H1 (cell line): ENCODE results near the gene CTRL. TPM values are rescaled to one million over a fixed set of nuclear protein-coding genes. Genes with fewer than 3 reads are reported as not detected.

Experiments
- CTCF ChIA-PET: fragments of 300-600 bp; sonication (Branson Sonifier 250); formaldehyde crosslinking; loops from one replicate; lab custom pipeline; 2021; ENCODE audit not compliant: partially characterized antibody; lab: Charles Lee
- POLR2A ChIA-PET: fragments of 300-600 bp; sonication (Branson Sonifier 250); formaldehyde crosslinking; loops from one replicate; lab custom pipeline; 2021; ENCODE audit warnings: inconsistent platforms; ENCODE audit not compliant: partially characterized antibody; lab: Charles Lee
- DNase-seq, 2 experiments: peaks; one replicate each; pipeline versions ENCODE4 v3.0.0 to v3.0.0-alpha.2; 2010 to 2022; ENCODE audit warnings: low spot score in 2 of 2, low read depth in 1 of 2, mixed read lengths in 1 of 2
- FAIRE-seq: peaks from 2 replicates; lab custom pipeline; 2011; peaks lifted over from hg19 to GRCh38; lab: Jason Lieb, UNC
- H2AFZ ChIP-seq: 2 replicates; pipeline ENCODE4 v1.8.1; 2012; ENCODE audit warnings: low read length, inconsistent platforms
- H2AK5ac ChIP-seq: 2 replicates; pipeline ENCODE4 v1.6.1; 2013; ENCODE audit warnings: low read depth, low read length
- H2BK120ac ChIP-seq: replicated peaks from 2 replicates; pipeline ENCODE3; 2013; ENCODE audit warnings: low read depth, low read length, inconsistent platforms
- H2BK12ac ChIP-seq: 2 replicates; pipeline ENCODE4 v1.6.1; 2013; ENCODE audit warnings: low read depth, low read length
- H2BK15ac ChIP-seq: 2 replicates; pipeline ENCODE4 v1.6.1; 2013; ENCODE audit warnings: low read length
- H2BK20ac ChIP-seq: 2 replicates; pipeline ENCODE4 v1.6.1; 2013; ENCODE audit warnings: low read length
- H2BK5ac ChIP-seq: 2 replicates; pipeline ENCODE4 v1.6.1; 2013; ENCODE audit warnings: low read depth, low read length
- H3K14ac ChIP-seq: 2 replicates; pipeline ENCODE4 v1.6.1; 2013; ENCODE audit warnings: inconsistent platforms; ENCODE audit not compliant: insufficient read length
- H3K18ac ChIP-seq: 2 replicates; pipeline ENCODE4 v1.6.1; 2013; ENCODE audit warnings: low read length; ENCODE audit errors: extremely low read depth
- H3K23ac ChIP-seq: 2 replicates; pipeline ENCODE4 v1.6.1; 2013; ENCODE audit warnings: inconsistent platforms; ENCODE audit not compliant: insufficient read length
- H3K23me2 ChIP-seq: 2 replicates; pipeline ENCODE4 v1.6.1; 2013; ENCODE audit warnings: low read depth, low read length
- H3K27ac ChIP-seq: 2 replicates; pipeline ENCODE4 v1.6.1; 2011; ENCODE audit warnings: low read depth, low read length, inconsistent platforms
- H3K27me3 ChIP-seq, 4 experiments: replicated peaks in 1 of 4; 1 replicate in 1 of 4; 2 replicates in 3 of 4; pipeline versions ENCODE4 v1.6.1 to v1.8.1; 2011 to 2013; ENCODE audit warnings: low read length in 3 of 4, mild to moderate bottlenecking in 3 of 4, inconsistent platforms in 2 of 4, mixed read lengths in 2 of 4, moderate library complexity in 1 of 4; ENCODE audit not compliant: control insufficient read depth in 3 of 4, insufficient read depth in 3 of 4; ENCODE audit errors: extremely low read depth in 1 of 4
- H3K36me3 ChIP-seq, 4 experiments: 2 replicates each; pipeline versions ENCODE4 v1.6.1 to v1.8.1; 2011 to 2013; ENCODE audit warnings: mild to moderate bottlenecking in 4 of 4, low read length in 3 of 4, moderate library complexity in 2 of 4, control low read depth in 1 of 4, inconsistent platforms in 1 of 4; ENCODE audit not compliant: insufficient read depth in 4 of 4, control insufficient read depth in 2 of 4
- H3K4ac ChIP-seq: replicated peaks from 2 replicates; pipeline ENCODE3; 2013; ENCODE audit warnings: low read length, low read depth, mixed read lengths, inconsistent platforms; ENCODE audit not compliant: insufficient read length
- H3K4me1 ChIP-seq, 4 experiments: replicated peaks in 1 of 4; 1 replicate in 1 of 4; 2 replicates in 3 of 4; pipeline versions ENCODE4 v1.6.1 to v1.8.1; 2011 to 2013; ENCODE audit warnings: low read length in 3 of 4, inconsistent platforms in 2 of 4, mixed read lengths in 1 of 4; ENCODE audit not compliant: insufficient read depth in 4 of 4, control insufficient read depth in 3 of 4
- H3K4me2 ChIP-seq, 2 experiments: 2 replicates each; pipeline versions ENCODE4 v1.6.1 to v1.8.1; 2011 to 2013; ENCODE audit warnings: low read depth in 2 of 2, low read length in 2 of 2, control low read depth in 1 of 2, inconsistent platforms in 1 of 2, mild to moderate bottlenecking in 1 of 2; ENCODE audit not compliant: insufficient read depth in 1 of 2
- H3K4me3 ChIP-seq, 4 experiments: fragments of 200-600, 300-600 bp in 1 of 4; sonication (generic), shearing (Covaris generic), sonication (Bioruptor Twin) in 1 of 4; 2 replicates each; pipeline versions ENCODE4 v1.5.1 to v1.8.1; 2011 to 2016; ENCODE audit warnings: low read length in 4 of 4, low read depth in 3 of 4, control low read depth in 2 of 4, inconsistent platforms in 2 of 4, mild to moderate bottlenecking in 2 of 4, mixed read lengths in 1 of 4, moderate library complexity in 1 of 4; ENCODE audit not compliant: insufficient read depth in 2 of 4; ENCODE audit errors: extremely low read depth in 1 of 4
- H3K56ac ChIP-seq: replicated peaks from 2 replicates; pipeline ENCODE3; 2013; ENCODE audit warnings: low read depth, mild to moderate bottlenecking, mixed read lengths, low read length, inconsistent platforms; ENCODE audit not compliant: insufficient read length
- H3K79me1 ChIP-seq: 2 replicates; pipeline ENCODE4 v1.6.1; 2013; ENCODE audit warnings: low read depth, low read length, control low read depth
- H3K79me2 ChIP-seq, 2 experiments: 2 replicates each; pipeline versions ENCODE4 v1.6.1 to v1.8.1; 2012 to 2013; ENCODE audit warnings: low read length in 2 of 2, mild to moderate bottlenecking in 2 of 2, inconsistent platforms in 1 of 2; ENCODE audit not compliant: insufficient read depth in 2 of 2, control insufficient read depth in 1 of 2
- H3K9ac ChIP-seq, 4 experiments: replicated peaks in 1 of 4; 1 replicate in 1 of 4; 2 replicates in 3 of 4; pipeline versions ENCODE4 v1.6.1 to v1.8.1; 2011 to 2013; ENCODE audit warnings: low read depth in 3 of 4, low read length in 3 of 4, control low read depth in 2 of 4, mild to moderate bottlenecking in 2 of 4, moderate library complexity in 2 of 4, inconsistent platforms in 1 of 4; ENCODE audit errors: extremely low read depth in 1 of 4
- H3K9me3 ChIP-seq, 2 experiments: 2 replicates each; pipeline versions ENCODE4 v1.6.1 to v1.8.1; 2012 to 2013; ENCODE audit warnings: mild to moderate bottlenecking in 2 of 2, moderate library complexity in 2 of 2, control low read depth in 1 of 2, inconsistent platforms in 1 of 2, low read depth in 1 of 2, low read length in 1 of 2, mixed read lengths in 1 of 2; ENCODE audit not compliant: insufficient read depth in 2 of 2
- H4K20me1 ChIP-seq, 2 experiments: replicated peaks in 1 of 2; 2 replicates each; pipeline versions ENCODE3 to v1.8.1; 2011 to 2013; ENCODE audit warnings: inconsistent platforms in 2 of 2, low read length in 2 of 2, mild to moderate bottlenecking in 1 of 2; ENCODE audit not compliant: insufficient read depth in 2 of 2, control insufficient read depth in 1 of 2
- H4K5ac ChIP-seq: 2 replicates; pipeline ENCODE4 v1.6.1; 2013; ENCODE audit warnings: low read length, low read depth, mixed read lengths, inconsistent platforms; ENCODE audit not compliant: insufficient read length
- H4K8ac ChIP-seq: 2 replicates; pipeline ENCODE4 v1.8.0; 2013; ENCODE audit warnings: mild to moderate bottlenecking, moderate library complexity, low read length, inconsistent platforms; ENCODE audit not compliant: insufficient read depth; ENCODE audit errors: extremely low read depth
- H4K91ac ChIP-seq: replicated peaks from 2 replicates; pipeline ENCODE3; 2013; ENCODE audit warnings: low read length, mixed read lengths, inconsistent platforms; ENCODE audit not compliant: insufficient read length
- ATF2 ChIP-seq: IDR thresholded peaks from 2 replicates; pipeline ENCODE4 v1.6.1; 2012; ENCODE audit warnings: low read length, inconsistent platforms
- CHD1 ChIP-seq: IDR thresholded peaks from 2 replicates; pipeline ENCODE4 v1.6.1; 2012; ENCODE audit warnings: low read depth, low read length, improper control_type of control experiment
- E2F6 ChIP-seq: IDR thresholded peaks from 2 replicates; pipeline ENCODE4 v1.6.1; 2012; ENCODE audit warnings: inconsistent platforms
- EGR1 ChIP-seq: IDR thresholded peaks from 2 replicates; pipeline ENCODE4 v1.6.1; 2011; ENCODE audit warnings: low read depth, low read length, borderline replicate concordance
- RAD21 ChIP-seq, 2 experiments: IDR thresholded peaks in 1 of 2; conservative IDR thresholded peaks in 1 of 2; 2 replicates each; pipeline ENCODE4 v1.6.1; 2011; ENCODE audit warnings: low read depth in 2 of 2, low read length in 2 of 2, improper control_type of control experiment in 1 of 2, inconsistent platforms in 1 of 2, mild to moderate bottlenecking in 1 of 2, moderate library complexity in 1 of 2
- SP1 ChIP-seq: IDR thresholded peaks from 2 replicates; pipeline ENCODE4 v1.6.1; 2011; ENCODE audit warnings: low read depth, low read length
- WGBS, 2 experiments: shearing (Covaris generic) in 1 of 2; methylation state at CpG; one replicate each; pipeline versions ENCODE4 v1.1.6 to v1.1.7; 2013 to 2015; ENCODE audit warnings: low lambda C conversion rate in 2 of 2, mixed read lengths in 2 of 2, inconsistent platforms in 1 of 2, low coverage in 1 of 2, missing lambda C conversion rate in 1 of 2; ENCODE audit not compliant: insufficient replicate concordance in 2 of 2, insufficient coverage in 1 of 2, insufficient read length in 1 of 2; ENCODE audit errors: extremely low coverage in 1 of 2, missing lambda C conversion rate in 1 of 2; 5-methylcytosine and 5-hydroxymethylcytosine counted together
- polyA plus RNA-seq, 7 experiments: library from polyadenylated mRNA; depleted of rRNA in 3 of 7; stranded (reverse) in 5 of 7; unstranded in 2 of 7; fragments of >200 nt in 5 of 7; fragments of 200-250 nt in 2 of 7; gene quantifications; 1 replicate in 5 of 7; 2 replicates in 1 of 7; 4 replicates in 1 of 7; pipeline versions ENCODE4 v1.2.1 to v1.2.3, GENCODE V29; 2011 to 2013; ENCODE audit warnings: missing spikeins in 2 of 7, mixed read lengths in 2 of 7
- total RNA-seq: library from RNA; stranded (reverse); fragmentation: NEBNext Ultra II Directional; extraction: Animal tissue kit (Norgen Biotek cat#: 25700); gene quantifications from 2 replicates; pipeline ENCODE4 v1.2.1, GENCODE V29; 2021

The CTRL gene
- total and polyA plus RNA-seq, 2 of the 8 experiments (the other 6 are each of a cell fraction or from before 2014, with no cell fraction given): 1.7 to 4.2 TPM

- no peak overlapping the region for H2BK12ac ChIP-seq
- no peak overlapping the region for H4K91ac ChIP-seq
- H3K79me1 ChIP-seq: peaks cover 20% of the 10 kb centered on the region; the same call in 1 of the 2 replicates
- no peaks in the 10 kb centered on the region for H3K27me3 ChIP-seq
- H3K4me2 ChIP-seq: peak overlapping the region in 1 of 2 experiments; percentile 11; a peak in 1 of 4 replicates
- H3K23me2 ChIP-seq: peaks cover 7% of the 10 kb centered on the region; the same call in 1 of the 2 replicates
- no peak overlapping the region for H3K4ac ChIP-seq
- H4K5ac ChIP-seq: no peak overlapping the region
- H3K27ac ChIP-seq: no peak overlapping the region
- peaks cover 6 to 25% (median 18%) of the 10 kb centered on the region in 4 experiments for H3K4me1 ChIP-seq
- H3K56ac ChIP-seq: no peak overlapping the region
- H3K36me3 ChIP-seq: peaks cover 4 to 19% (median 17%) of the 10 kb centered on the region in 4 experiments; a peak in 6 of 8 replicates
- no peak overlapping the region; the same call in 1 of the 2 replicates for H2BK15ac ChIP-seq
- FAIRE-seq: no peak
- peaks cover 0 to 4% of the 10 kb centered on the region in 2 experiments; a peak in 2 of 4 replicates for H3K79me2 ChIP-seq
- H2AFZ ChIP-seq: no peak overlapping the region
- H4K20me1 ChIP-seq: peaks cover 2 to 25% of the 10 kb centered on the region in 2 experiments
- H3K23ac ChIP-seq: no peak overlapping the region
- no peak overlapping the region for H2BK20ac ChIP-seq
- H4K8ac ChIP-seq: peak overlapping the region; percentile 36; the same call in 1 of the 2 replicates
- H3K14ac ChIP-seq: no peak overlapping the region
- WGBS, 2 experiments: 72% methylated on average over 26 of the region's 32 CpGs; no CpG with 5 or more reads in 1 of the 2 experiments
- no peaks in the 10 kb centered on the region for H3K9me3 ChIP-seq
- ChIA-PET POLR2A (interaction anchor here (0.6 to 3.9 kb wide), 12 partner anchors 8 to 416 kb away, joined by 3 to 26 read pairs (median 3); partner anchors contain the start of genes DDX28, DUS2, EDC4 and PSMB10), CTCF (interaction anchor here (0.7 to 10.9 kb wide), 11 partner anchors 15 to 301 kb away, joined by 3 to 90 read pairs (median 4); partner anchors contain the start of genes LCAT, NRN1L and SLC7A6)
- no peak overlapping the region for H3K9ac ChIP-seq
- H3K4me3 ChIP-seq: no peak overlapping the region
- H3K18ac ChIP-seq: no peak overlapping the region
- peak overlapping the region; percentile 35; the same call in 1 of the 2 replicates for H2BK5ac ChIP-seq
- H2BK120ac ChIP-seq: no peak overlapping the region
- DNase-seq: peak; percentile 36 to 75
- H2AK5ac ChIP-seq: no peak overlapping the region
- TF ChIP-seq CHD1 (no peak), E2F6 (peak; percentile 64), ATF2 (no peak), RAD21 (IDR thresholded peaks at IDR 0.05 in 1 of 2, conservative IDR thresholded peaks at IDR 0.05 in 1 of 2; ENCODE audit: low read depth in 2 of 2, low read length in 2 of 2) (peak; percentile 51 to 56), SP1 (peak; percentile 63; the same call in 1 of the 2 replicates), EGR1 (0 out of 2 replicates have a peak, but pooled peaks have one; percentile 8)
These were observed 32.1 kb upstream of the CTRL start for GRCh38 chr16:67963662-67964321.
